ENCODE results near the gene KCTD5.
"Not testable (repeated sequence)": the region's sequence is repeated elsewhere in the genome, so short reads cannot be mapped to it uniquely, and the experiment has no call there.

The KCTD5 gene

GRCh38 chr16:2715064-2715463 is 32.7 kb downstream of the KCTD5 start:
- TF ChIP-seq POLR2A (IDR thresholded peaks at IDR 0.05; ENCODE audit: low read depth, low read length) (no peak), POLR2AphosphoS5 (IDR thresholded peaks at IDR 0.05; ENCODE audit: low read depth, low read length) (no peak), SPI1 (IDR thresholded peaks at IDR 0.05; ENCODE audit: low read depth, low read length) (no peak), POU2F2 (IDR thresholded peaks at IDR 0.05; ENCODE audit: low read depth, low read length) (no peak), TAF1 (IDR thresholded peaks at IDR 0.05; ENCODE audit: low read depth, low read length) (no peak), PAX5 (IDR thresholded peaks at IDR 0.05; ENCODE audit: insufficient read depth, low read length, severe bottlenecking) (no peak)

GRCh38 chr16:2715519-2715918 is 33.2 kb downstream of the KCTD5 start:
- FAIRE-seq (peak; percentile 81), DNase-seq (ENCODE audit: insufficient read length, low spot score) (peak; percentile 88)

More at GRCh38 chr16:2715064-2715463, 32.7 kb downstream of the KCTD5 start:
- DNase-seq (ENCODE audit: insufficient read length, low spot score): no peak
- FAIRE-seq: no peak

GRCh38 chr16:2715966-2716885 is 33.9 kb downstream of the KCTD5 start:
- no peak for DNase-seq (ENCODE audit: insufficient read length, low spot score)
- no peak for FAIRE-seq
- TF ChIP-seq POLR2A (IDR thresholded peaks at IDR 0.05; ENCODE audit: low read depth, low read length) (no peak), SPI1 (IDR thresholded peaks at IDR 0.05; ENCODE audit: low read depth, low read length) (no peak), TAF1 (IDR thresholded peaks at IDR 0.05; ENCODE audit: low read depth, low read length) (no peak), PAX5 (IDR thresholded peaks at IDR 0.05; ENCODE audit: insufficient read depth, low read length, severe bottlenecking) (no peak), POLR2AphosphoS5 (IDR thresholded peaks at IDR 0.05; ENCODE audit: low read depth, low read length) (no peak), POU2F2 (IDR thresholded peaks at IDR 0.05; ENCODE audit: low read depth, low read length) (no peak)

More at GRCh38 chr16:2715519-2715918, 33.2 kb downstream of the KCTD5 start:
- TF ChIP-seq TAF1 (IDR thresholded peaks at IDR 0.05; ENCODE audit: low read depth, low read length): no peak
- TF ChIP-seq SPI1 (IDR thresholded peaks at IDR 0.05; ENCODE audit: low read depth, low read length): no peak
- TF ChIP-seq POU2F2 (IDR thresholded peaks at IDR 0.05; ENCODE audit: low read depth, low read length): no peak

GRCh38 chr16:2716948-2717347 is 34.6 kb downstream of the KCTD5 start:
- no peak for TF ChIP-seq PAX5 (IDR thresholded peaks at IDR 0.05; ENCODE audit: insufficient read depth, low read length, severe bottlenecking)
- no peak for TF ChIP-seq TAF1 (IDR thresholded peaks at IDR 0.05; ENCODE audit: low read depth, low read length)
- TF ChIP-seq POLR2A (IDR thresholded peaks at IDR 0.05; ENCODE audit: low read depth, low read length): no peak
- TF ChIP-seq SPI1 (IDR thresholded peaks at IDR 0.05; ENCODE audit: low read depth, low read length): no peak
- no peak for TF ChIP-seq POU2F2 (IDR thresholded peaks at IDR 0.05; ENCODE audit: low read depth, low read length)
- TF ChIP-seq POLR2AphosphoS5 (IDR thresholded peaks at IDR 0.05; ENCODE audit: low read depth, low read length): no peak
- FAIRE-seq (no peak), DNase-seq (ENCODE audit: insufficient read length, low spot score) (no peak)

GRCh38 chr16:2717383-2718263 is 35.3 kb downstream of the KCTD5 start:
- TF ChIP-seq PAX5 (IDR thresholded peaks at IDR 0.05; ENCODE audit: insufficient read depth, low read length, severe bottlenecking) (no peak), POLR2A (IDR thresholded peaks at IDR 0.05; ENCODE audit: low read depth, low read length) (no peak), POU2F2 (IDR thresholded peaks at IDR 0.05; ENCODE audit: low read depth, low read length) (no peak), TAF1 (IDR thresholded peaks at IDR 0.05; ENCODE audit: low read depth, low read length) (no peak)
- no peak for FAIRE-seq
- no peak for DNase-seq (ENCODE audit: insufficient read length, low spot score)

GRCh38 chr16:2719328-2720063 is 37.2 kb downstream of the KCTD5 start:
- DNase-seq (ENCODE audit: insufficient read length, low spot score) (no peak), FAIRE-seq (no peak)
- TF ChIP-seq POLR2AphosphoS5 (IDR thresholded peaks at IDR 0.05; ENCODE audit: low read depth, low read length) (no peak), POU2F2 (IDR thresholded peaks at IDR 0.05; ENCODE audit: low read depth, low read length) (no peak), POLR2A (IDR thresholded peaks at IDR 0.05; ENCODE audit: low read depth, low read length) (no peak), PAX5 (IDR thresholded peaks at IDR 0.05; ENCODE audit: insufficient read depth, low read length, severe bottlenecking) (no peak), SPI1 (IDR thresholded peaks at IDR 0.05; ENCODE audit: low read depth, low read length) (no peak), TAF1 (IDR thresholded peaks at IDR 0.05; ENCODE audit: low read depth, low read length) (no peak)

GRCh38 chr16:2720064-2720457 is 37.7 kb downstream of the KCTD5 start, which contains the start of gene PRSS27:
Gene PRSS27, minus strand, starts transcription at chr16:2720224. Its CDS starts 64 bp downstream, at chr16:2720160.
- TF ChIP-seq PAX5 (IDR thresholded peaks at IDR 0.05; ENCODE audit: insufficient read depth, low read length, severe bottlenecking) (no peak), TAF1 (IDR thresholded peaks at IDR 0.05; ENCODE audit: low read depth, low read length) (no peak), POU2F2 (IDR thresholded peaks at IDR 0.05; ENCODE audit: low read depth, low read length) (no peak), SPI1 (IDR thresholded peaks at IDR 0.05; ENCODE audit: low read depth, low read length) (no peak), POLR2A (IDR thresholded peaks at IDR 0.05; ENCODE audit: low read depth, low read length) (no peak), POLR2AphosphoS5 (IDR thresholded peaks at IDR 0.05; ENCODE audit: low read depth, low read length) (no peak)
- DNase-seq (ENCODE audit: insufficient read length, low spot score) (no peak), FAIRE-seq (no peak)

- peak; percentile 95 for DNase-seq (ENCODE audit: insufficient read length, low spot score)
- FAIRE-seq: peak; percentile 89
- TF ChIP-seq TAF1 (IDR thresholded peaks at IDR 0.05; ENCODE audit: low read depth, low read length) (0 out of 2 replicates have a peak, but pooled peaks have one; percentile 23), POLR2AphosphoS5 (IDR thresholded peaks at IDR 0.05; ENCODE audit: low read depth, low read length) (0 out of 2 replicates have a peak, but pooled peaks have one; percentile 31), POLR2A (IDR thresholded peaks at IDR 0.05; ENCODE audit: low read depth, low read length) (no peak)
These were observed 38.7 kb downstream of the KCTD5 start for GRCh38 chr16:2720719-2721633.

GRCh38 chr16:2721634-2722173 is 39.4 kb downstream of the KCTD5 start:
- not testable (repeated sequence) for DNase-seq (ENCODE audit: insufficient read length, low spot score); FAIRE-seq
